NK-92 (cell line): ENCODE data around the gene GKN1.

Source experiments
- DNase-seq: peaks from one replicate; lab custom pipeline; 2025; ENCODE audit not compliant: unreplicated experiment; lab: John Stamatoyannopoulos, UW

Gene GKN1, protein sequence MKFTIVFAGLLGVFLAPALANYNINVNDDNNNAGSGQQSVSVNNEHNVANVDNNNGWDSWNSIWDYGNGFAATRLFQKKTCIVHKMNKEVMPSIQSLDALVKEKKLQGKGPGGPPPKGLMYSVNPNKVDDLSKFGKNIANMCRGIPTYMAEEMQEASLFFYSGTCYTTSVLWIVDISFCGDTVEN

DNA sequence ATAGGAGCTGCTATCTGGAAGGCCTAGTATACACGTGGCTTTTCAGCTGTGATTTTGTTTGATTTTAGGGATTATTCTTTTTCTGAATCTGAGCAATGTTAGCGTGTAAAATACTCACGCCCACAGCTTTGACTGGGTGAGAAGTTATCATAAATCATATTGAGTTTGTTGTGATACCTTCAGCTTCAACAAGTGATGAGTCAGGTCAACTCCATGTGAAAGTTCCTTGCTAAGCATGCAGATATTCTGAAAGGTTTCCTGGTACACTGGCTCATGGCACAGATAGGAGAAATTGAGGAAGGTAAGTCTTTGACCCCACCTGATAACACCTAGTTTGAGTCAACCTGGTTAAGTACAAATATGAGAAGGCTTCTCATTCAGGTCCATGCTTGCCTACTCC, at the start of gene GKN1:
TSS of gene GKN1 (plus strand) at position 386 of the 400 bp plus-strand sequence. CDS start 42 bp downstream, outside the sequence.
- no peak for DNase-seq

DNA sequence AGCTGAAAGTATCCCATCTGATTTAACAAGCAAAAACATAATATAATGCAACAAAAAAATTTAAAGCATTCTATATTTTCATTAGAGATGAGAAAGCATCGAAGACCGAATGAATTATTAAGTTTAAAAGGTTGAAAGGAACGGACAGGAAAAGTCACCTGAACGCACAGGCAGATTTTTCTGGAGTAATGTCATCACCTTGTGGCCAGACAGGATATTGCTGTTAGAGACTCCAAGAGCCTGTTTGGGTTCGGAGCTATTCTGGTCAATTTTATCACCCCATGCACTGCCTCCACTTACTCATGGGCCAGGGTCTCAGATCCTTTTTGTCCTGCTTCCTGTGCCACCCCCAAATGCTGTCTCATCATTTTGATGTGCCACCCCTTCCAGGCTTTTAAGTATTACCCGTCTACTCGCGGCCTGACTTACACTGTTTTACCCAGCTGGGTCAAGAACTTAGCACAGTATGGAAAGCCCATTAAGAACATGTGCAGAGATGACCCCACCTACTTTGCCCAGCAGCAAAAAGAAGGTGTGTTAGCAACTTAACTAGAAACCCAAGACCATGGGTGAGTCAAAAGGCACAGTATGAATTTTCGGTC, 49.0 kb upstream of the GKN1 start:
- DNase-seq = peak; percentile 3

GRCh38 chr2:68926796-68927195, 47.6 kb upstream of the GKN1 start:
- no peak for DNase-seq

- DNase-seq = no peak
These were observed 43.2 kb upstream of the GKN1 start for GRCh38 chr2:68931149-68931711.

DNA sequence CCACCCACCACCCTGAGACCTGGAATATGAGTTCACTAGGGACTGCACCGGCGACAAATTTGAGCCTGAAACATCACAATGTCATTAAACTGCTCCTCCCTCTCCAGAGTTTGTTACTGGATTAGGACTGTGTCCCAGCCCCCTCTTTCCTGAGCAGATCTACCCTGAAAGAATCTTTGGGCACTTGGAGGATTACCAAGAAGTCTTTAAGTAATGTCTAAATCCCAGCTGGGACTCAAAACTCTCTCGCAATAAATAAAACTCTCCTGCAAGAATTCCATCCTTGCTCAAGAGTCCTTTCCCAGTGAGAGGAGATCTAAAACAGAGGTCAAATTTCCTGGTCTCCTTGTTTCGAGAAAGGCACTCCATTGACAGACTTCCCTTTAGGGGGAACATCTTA, 42.6 kb upstream of the GKN1 start:
- no peak for DNase-seq

DNA sequence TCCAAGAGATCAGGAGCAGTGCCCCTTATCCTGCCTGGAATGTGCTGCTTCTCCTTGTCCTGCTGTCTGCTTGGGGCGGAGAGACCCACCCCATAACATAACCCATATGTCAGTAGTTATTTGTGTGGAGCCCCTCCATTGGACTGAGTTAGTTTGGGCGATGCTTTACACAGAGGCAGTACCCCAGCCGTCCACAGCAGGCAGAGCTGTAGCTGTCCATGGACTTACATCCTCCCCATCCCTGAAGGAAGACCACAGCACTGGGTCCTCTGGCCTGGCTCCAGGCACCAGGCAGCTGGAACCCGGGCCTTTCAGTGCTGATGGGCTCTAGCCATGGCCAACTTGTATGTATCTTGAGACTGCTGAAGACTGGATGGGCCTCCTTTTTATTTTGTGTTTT, 42.0 kb upstream of the GKN1 start:
- no peak for DNase-seq

GRCh38 chr2:68934021-68934420, 40.4 kb upstream of the GKN1 start:
- no peak for DNase-seq

DNA sequence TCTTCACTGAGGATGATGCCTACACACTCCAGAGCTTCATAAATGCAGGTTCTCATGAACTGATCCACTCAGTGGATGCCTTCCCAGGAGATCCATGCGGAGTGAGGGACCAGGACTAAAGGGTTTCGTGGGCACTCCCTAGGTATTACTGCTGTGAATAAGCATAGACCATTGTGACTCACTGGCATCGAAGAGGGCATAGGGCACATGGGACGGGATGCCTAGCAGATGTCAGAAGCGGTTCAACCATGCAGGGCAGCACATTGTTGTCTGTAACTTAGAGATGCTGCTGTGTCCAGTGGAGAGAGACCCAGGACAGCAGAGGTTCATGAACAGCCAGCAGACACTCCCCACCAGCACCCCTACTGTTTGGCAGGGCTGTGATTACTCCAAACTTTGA, 39.0 kb upstream of the GKN1 start:
- no peak for DNase-seq

DNA sequence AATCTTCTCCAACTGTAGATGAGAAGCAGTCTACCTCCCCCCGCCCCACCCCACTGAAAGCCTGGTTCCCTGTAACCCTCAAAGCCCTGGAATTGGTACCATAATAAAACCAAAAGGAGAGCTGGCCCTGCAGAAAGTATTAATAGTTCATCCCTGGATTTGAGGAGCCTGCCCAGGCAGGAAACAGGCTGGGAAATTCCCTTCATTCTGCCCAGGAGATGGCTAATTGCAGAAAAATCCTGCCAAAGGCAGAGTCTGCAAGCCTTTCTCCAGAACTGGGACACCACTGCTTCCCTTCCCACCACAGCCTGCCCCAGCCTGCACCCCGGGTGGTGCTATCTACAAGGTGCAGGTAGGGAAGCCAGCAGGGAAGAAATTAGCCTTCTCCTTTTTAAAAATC, 38.0 kb upstream of the GKN1 start:
- no peak for DNase-seq

GRCh38 chr2:68936889-68937288, 37.5 kb upstream of the GKN1 start:
- no peak for DNase-seq

- DNase-seq = no peak
These were observed 36.9 kb upstream of the GKN1 start for GRCh38 chr2:68937346-68938055.

- no peak for DNase-seq
These were observed 35.5 kb upstream of the GKN1 start for GRCh38 chr2:68938938-68939337.

- DNase-seq = no peak
These were observed 34.5 kb upstream of the GKN1 start for GRCh38 chr2:68939962-68940361.

- DNase-seq = no peak
These were observed 34.1 kb upstream of the GKN1 start for GRCh38 chr2:68940369-68940768.

GRCh38 chr2:68942827-68943226, 31.6 kb upstream of the GKN1 start:
- DNase-seq = no peak

DNA sequence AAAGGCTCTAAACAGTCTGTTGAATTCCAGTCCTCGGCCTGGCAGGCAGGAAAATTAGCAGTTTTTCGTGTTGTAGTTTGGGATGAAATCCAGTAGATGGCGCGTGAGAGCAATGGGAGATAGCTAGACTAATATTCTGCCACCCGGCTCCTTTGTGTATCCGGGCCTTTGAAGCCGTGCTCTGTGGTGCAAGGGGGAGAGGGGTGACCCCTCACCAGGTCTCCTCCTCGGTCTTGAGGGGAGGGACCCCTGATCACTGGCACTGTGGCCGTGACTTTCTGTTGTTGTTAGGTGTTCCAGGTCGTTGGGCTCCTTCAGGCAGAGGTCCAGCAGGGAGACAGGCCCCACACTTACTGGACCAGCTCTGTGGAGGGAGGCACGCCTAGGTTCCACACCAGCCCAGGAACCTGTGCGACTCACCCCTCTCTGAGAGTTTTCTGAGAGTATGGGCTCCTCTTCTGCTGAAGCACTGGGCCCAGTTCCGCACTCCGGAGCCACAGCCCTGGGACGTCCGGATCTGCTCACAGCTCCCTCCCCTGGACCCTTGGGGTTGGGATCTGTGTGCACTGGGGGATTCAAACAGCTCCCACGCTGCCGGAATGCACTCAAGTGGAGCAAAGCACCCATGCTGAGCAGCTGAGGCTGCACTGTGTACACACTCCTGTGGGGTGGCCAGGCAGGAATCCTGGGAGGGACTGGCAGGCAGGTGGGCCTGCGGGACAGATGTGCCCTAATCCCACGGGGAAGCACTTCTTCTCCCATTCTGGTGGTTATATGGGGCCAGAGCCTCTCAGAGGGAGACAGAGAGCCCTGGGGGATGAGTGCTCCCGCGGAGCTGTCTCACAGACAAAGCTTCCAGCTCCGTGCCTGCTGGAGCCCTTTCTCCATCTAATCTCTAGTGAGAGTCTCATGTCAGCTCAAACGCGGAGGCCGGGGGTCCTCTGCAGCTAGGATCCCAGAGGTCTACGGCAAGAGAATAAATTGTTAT, 30.6 kb upstream of the GKN1 start:
- no peak for DNase-seq

DNA sequence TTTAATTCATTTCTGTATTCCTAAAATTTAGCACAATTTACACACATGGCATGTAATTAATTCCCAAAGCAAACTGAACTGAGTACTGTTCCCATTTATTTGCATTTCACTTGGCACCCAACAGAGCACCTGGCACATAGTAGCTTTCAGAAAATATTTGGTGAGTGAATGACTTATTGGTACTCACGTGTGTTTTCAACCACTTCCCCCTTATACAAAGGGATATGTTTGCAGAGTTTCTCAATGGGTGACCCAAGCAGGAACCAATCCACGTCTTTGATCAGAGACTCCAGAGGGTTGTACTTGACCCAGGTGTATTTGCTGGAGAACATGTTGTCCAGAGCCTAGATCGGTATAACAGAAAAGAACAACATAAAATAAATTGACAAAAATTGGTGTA, 28.3 kb upstream of the GKN1 start:
- DNase-seq = no peak

GRCh38 chr2:68948710-68949109, 25.7 kb upstream of the GKN1 start:
- no peak for DNase-seq

- DNase-seq = no peak
These were observed 22.5 kb upstream of the GKN1 start for GRCh38 chr2:68951899-68952298.

DNA sequence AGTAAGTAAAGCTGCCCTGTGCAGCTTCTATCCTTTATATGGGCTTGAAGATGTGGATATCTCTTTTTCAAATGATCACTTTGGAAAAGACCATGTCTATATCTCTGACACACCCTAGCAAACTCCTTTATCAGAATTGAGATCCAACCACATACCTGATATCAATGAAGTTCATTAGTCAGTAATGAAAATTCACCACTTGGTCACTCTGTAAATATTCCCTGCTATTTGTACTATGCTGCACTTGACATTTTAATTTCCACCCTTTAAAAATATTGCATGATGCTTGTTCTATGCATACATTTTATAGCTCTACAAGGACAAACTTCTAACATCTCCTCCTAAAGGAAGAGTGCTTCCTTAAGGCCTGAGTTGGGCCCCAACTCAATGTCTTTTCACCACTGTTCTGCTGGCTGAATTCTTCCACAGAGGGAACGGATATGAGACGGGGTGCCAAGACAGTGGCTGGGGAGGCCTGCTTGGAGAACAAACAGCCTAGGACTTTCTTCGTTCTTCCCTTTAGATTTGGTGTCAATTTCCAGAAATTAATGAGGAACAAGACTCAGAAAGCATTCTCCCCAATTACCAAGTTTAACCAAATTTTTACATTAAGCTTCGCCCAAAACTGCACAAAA, 21.4 kb upstream of the GKN1 start, which contains the start of gene GKN2:
TSS of gene GKN2 (minus strand) at position 7 of the 635 bp plus-strand sequence. CDS start 32 bp downstream, outside the sequence.
- DNase-seq = no peak
